ENCODE measurements around the gene CCDC157. TPM values are rescaled to one million over a fixed set of nuclear protein-coding genes. Genes with fewer than 3 reads are reported as not detected.

CCDC157 gene
- total and polyA plus RNA-seq, 8 donors: 1.1 to 8.2 (median 1.4) TPM

GRCh38 chr22:30340911-30341685 is 15.7 kb upstream of the CCDC157 start:
- no peaks in the 10 kb centered on the region for H3K27me3 ChIP-seq
- FAIRE-seq: no peak
- H3K9me3 ChIP-seq: no peaks in the 10 kb centered on the region
- DNase-seq: peak in 4 of 6 donors; percentile 30 to 84 (median 70)
- peak; percentile 27 to 89 (median 66) for ATAC-seq
- no peaks in the 10 kb centered on the region for H3K4me1 ChIP-seq
- no peak overlapping the region for H3K4me3 ChIP-seq
- WGBS, 2 donors: 39 to 71% methylated on average over 16 of the region's 16 CpGs
- no peak for TF ChIP-seq CTCF (IDR thresholded peaks at IDR 0.05)
- intact Hi-C loops (cut with DNase I): no loop called here
- H3K36me3 ChIP-seq: peaks cover 23 to 100% (median 92%) of the 10 kb centered on the region in 3 donors
- H3K27ac ChIP-seq: no peak overlapping the region

GRCh38 chr22:30344447-30345200 is 12.2 kb upstream of the CCDC157 start:
- Histone ChIP-seq H3K4me3 (no peak overlapping the region), H3K4me1 (no peaks in the 10 kb centered on the region), H3K27ac (no peak overlapping the region), H3K27me3 (no peaks in the 10 kb centered on the region), H3K9me3 (no peaks in the 10 kb centered on the region), H3K36me3 (peaks cover 23 to 73% (median 59%) of the 10 kb centered on the region in 3 donors)
- WGBS, 2 donors: 87 to 90% methylated on average over 13 of the region's 13 CpGs
- no peak for ATAC-seq
- DNase-seq: no peak
- TF ChIP-seq CTCF (IDR thresholded peaks at IDR 0.05): no peak
- FAIRE-seq: no peak
- intact Hi-C loops (cut with DNase I): no loop called here

GRCh38 chr22:30347255-30347892 is 9.4 kb upstream of the CCDC157 start:
- Histone ChIP-seq H3K4me1 (no peaks in the 10 kb centered on the region), H3K27me3 (no peaks in the 10 kb centered on the region), H3K27ac (no peak overlapping the region), H3K36me3 (peaks cover 14 to 68% (median 41%) of the 10 kb centered on the region in 3 donors), H3K9me3 (no peaks in the 10 kb centered on the region), H3K4me3 (no peak overlapping the region)
- no peak for TF ChIP-seq CTCF (IDR thresholded peaks at IDR 0.05)
- FAIRE-seq: no peak
- ATAC-seq: no peak
- no peak for DNase-seq
- WGBS, 2 donors: 65 to 74% methylated on average over 5 of the region's 5 CpGs
- intact Hi-C loops (cut with DNase I): no loop called here

GRCh38 chr22:30348404-30348803 is 8.4 kb upstream of the CCDC157 start:
- no peaks in the 10 kb centered on the region for H3K9me3 ChIP-seq
- 88 to 94% methylated on average over 4 of the region's 4 CpGs for WGBS, 2 donors
- DNase-seq (no peak), ATAC-seq (no peak), FAIRE-seq (no peak)
- no peak overlapping the region for H3K4me3 ChIP-seq
- peaks cover 8 to 63% (median 39%) of the 10 kb centered on the region in 3 donors for H3K36me3 ChIP-seq
- H3K4me1 ChIP-seq: no peaks in the 10 kb centered on the region
- H3K27ac ChIP-seq: no peak overlapping the region
- intact Hi-C loops (cut with DNase I): no loop called here
- no peak for TF ChIP-seq CTCF (IDR thresholded peaks at IDR 0.05)
- no peaks in the 10 kb centered on the region for H3K27me3 ChIP-seq

Data from pancreas (tissue), 10 donors.